ENCODE data around the gene DOCK2.

DOCK2 gene

DNA sequence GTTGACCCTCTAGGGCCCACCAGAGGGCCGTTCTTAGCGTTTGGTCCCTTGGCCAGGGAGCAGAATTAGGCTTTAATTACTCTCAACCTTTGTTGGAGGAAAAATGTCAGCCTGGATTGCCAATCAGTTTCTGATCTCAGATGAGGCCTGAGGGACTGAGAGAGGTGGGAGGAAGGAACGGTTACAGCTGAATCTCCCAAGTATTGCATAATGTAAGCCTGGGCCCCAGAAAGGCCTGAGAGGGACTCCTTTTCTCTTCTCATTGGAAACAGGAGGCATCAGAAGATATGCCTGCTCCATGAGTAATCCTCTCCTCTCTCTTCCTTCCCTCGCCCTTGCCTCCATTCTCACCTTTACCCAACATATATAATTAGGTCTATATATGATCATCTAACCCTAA lies 237.5 kb downstream of the DOCK2 start:
- DNase-seq, result no peak

GRCh38 chr5:169875091-169875728 lies 238.1 kb downstream of the DOCK2 start:
- DNase-seq, result no peak

DNA sequence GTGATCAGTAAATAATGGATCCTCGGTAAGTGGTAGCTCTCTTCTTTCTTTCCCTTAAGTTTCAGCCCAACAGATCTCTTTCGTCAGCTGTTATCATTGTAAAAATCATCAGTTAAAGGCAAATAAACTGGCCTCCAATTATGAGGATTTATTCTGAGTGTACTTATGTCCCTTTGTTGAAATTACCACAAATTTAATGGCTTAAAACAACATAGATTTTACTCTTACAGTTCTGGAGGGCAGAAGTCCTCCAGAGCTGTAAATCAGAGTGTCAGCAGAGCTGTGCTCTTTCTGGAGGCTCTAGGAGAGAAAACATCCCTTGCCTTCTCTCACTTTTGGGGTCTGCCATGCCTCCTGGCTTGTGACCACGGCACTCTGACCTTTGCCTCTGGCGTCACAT lies 238.7 kb downstream of the DOCK2 start:
- DNase-seq, result no peak

GRCh38 chr5:169876386-169876785 lies 239.3 kb downstream of the DOCK2 start:
- no peak for DNase-seq

DNA sequence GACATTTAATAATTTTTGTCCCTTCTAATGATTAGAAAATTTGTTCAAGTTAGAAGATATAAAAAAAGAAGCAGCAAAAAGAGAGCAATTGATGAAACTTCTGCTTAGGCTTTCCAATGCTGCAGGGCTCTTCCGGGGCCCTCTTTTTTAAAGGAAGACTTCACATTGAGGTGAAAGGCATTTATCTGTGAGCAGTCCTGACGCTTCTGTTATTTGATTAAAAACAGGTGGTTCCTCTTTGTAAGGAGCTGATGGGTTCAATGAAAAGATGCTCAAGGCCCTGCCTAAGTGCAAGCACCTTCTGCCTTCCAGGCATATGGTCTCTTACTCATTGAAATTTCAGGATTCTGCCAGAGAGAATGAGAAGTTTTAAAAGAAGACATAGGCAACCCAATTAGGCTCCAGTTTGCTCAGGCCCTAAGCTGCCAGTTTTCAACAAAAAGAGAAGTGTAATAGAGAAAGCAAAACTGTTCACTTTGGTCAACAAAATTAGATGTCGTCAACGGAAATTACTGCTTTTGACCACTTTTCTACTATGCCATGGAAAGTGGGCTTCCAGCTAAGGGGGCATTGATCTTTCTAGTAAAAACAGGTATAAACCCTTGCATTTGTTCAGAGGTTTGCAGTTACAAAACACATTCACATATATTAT lies 243.1 kb downstream of the DOCK2 start:
- no peak for DNase-seq

DNA sequence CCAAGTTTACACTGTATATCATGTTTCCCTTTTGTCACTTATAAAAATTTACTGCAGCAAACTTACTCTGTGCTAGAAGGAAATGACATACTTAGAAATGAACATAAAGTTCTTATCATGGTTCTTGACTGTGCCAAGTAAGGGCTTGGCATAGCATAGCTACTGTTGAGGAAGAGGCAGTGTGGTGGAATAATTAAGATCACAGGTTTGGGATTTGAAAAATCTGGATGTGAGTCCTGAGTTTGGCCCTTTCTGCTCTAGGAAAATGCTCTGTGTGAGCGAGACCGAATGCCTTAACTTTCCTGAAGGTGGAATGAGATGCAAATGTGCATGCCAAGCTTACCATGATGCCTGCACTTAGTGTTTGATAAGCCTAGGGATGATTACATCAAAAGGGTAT lies 243.7 kb downstream of the DOCK2 start:
- no peak for DNase-seq

DNA sequence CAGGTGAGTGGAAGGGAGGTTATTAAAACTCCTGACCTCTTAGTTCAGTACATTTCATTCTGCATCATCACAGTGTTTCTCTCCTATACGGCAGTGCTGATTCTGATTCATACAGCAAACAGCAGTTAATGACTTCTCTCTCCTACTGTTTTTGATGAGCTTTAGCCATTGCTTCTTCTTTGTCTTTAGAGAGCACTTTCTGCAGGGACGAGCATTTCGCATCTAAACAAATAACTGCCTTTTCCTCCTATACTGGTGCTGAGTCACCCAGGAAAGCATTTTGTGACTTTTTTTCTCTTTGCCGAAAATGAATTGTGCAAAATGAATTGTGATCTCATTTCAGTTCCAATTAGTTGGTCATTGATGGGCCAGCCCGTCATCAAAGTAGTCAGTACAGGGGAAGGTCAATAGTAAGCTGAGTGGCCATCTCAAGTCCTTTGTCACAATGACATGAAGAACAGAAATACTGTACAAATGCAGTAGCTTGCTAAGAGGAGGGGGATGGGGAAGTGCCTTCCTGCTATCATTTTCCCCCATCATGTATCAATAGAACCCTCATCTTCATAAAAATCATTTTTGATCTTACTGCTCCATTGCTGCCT lies 244.7 kb downstream of the DOCK2 start:
- DNase-seq, result no peak

DNA sequence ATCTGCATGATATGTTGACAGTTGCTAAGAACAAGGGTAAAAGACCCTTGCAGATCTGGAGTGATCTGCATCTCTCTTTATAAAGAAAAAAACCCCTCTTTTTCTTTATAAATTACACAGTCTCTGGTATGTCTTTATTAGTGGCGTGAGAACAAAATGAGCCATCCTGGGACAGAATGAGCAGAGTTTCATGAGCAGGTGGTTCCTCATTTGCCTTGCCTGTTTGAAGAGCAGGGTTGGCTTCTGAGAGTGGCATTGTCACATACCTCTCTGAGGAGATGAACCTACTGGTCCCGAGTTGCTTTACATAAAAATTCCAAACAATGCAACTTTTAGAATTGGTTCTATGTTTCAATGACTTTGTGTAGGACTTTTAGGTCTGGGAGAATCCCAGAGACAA lies 249.0 kb downstream of the DOCK2 start:
- DNase-seq, result no peak

DNA sequence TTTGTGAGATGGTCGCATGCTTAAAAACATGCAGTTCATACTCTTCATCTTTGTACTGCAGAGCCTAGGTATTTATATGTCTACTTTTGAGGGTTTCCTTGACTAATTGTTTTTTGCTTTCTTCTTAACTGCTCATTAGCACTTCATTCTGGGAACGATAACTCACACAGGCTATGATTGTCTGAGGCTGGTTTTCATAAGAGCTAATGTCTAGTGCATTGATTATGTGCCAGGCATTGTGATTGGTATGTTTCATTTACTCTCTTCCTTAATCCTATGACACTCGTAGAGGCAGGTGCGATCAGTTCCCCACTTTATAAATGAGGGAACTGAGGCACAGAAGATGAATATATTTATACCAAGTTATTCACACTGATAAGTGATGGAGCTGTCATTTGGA lies 249.6 kb downstream of the DOCK2 start:
- DNase-seq, result no peak

GRCh38 chr5:169889572-169889971 lies 252.5 kb downstream of the DOCK2 start:
- DNase-seq, result no peak

- no peak for DNase-seq
These were observed 255.9 kb downstream of the DOCK2 start for GRCh38 chr5:169893010-169893409.

GRCh38 chr5:169893571-169893970 lies 256.5 kb downstream of the DOCK2 start:
- no peak for DNase-seq

DNA sequence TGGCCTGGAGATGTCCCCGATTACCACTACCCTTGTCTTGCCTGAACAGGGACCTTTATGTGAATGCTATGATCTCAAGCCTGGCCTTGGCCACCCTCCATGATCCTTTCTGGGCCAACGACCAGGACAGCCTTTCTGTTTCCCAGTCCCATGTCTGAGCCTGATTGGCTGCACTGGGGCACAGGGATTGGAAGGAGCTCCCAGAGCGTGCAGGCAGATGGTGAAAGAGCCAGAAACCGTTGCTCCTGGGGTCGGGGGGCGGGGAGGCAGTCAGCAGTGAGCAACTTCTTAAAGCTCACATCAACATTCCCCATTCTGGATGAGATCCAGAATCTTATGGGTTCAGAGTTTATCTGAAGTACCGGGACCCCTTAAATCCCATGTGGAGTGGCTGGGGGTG lies 258.9 kb downstream of the DOCK2 start:
- DNase-seq, result no peak

DNA sequence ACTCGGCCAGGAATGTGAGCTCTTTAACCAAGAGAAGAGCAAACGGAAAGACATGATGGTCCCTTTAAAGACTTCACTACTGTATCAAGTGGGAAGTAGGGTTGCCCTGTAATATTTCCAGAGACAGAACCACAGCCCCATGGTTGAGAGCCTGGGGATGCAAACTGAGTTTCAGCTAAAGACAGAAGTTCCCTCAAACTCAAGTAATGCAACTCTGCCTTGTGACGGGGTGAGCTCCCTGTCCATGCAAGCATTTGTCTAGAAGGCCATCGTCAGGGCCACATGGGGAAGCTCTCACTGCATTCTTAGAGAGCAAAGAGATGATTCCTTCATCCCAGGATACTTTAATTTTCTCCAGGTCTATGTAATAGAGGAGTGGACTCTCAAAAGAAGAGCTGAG lies 260.4 kb downstream of the DOCK2 start:
- no peak for DNase-seq

DNA sequence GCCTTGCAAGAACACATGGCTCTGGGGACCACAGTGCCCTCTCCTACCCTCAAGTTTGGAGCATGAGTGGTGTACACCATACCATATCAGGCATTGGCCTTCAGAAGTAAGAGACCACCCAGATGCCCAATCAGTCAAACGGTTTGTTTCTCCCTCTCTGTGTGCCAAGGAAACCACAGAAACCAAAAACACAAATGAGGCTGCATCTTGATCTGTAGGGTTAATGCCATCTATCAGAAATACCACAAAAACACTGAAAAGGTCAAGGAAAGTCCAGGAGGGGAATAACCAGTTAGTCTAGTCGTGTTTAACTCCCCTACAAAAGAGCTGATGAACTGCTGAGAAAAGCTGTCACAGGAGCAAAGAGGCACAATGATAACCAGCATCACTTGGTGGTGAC lies 264.8 kb downstream of the DOCK2 start:
- no peak for DNase-seq

GRCh38 chr5:169904059-169904458 lies 267.0 kb downstream of the DOCK2 start:
- DNase-seq, result no peak

- no peak for DNase-seq
These were observed 267.4 kb downstream of the DOCK2 start for GRCh38 chr5:169904508-169904907.

- DNase-seq, result no peak
These were observed 267.9 kb downstream of the DOCK2 start for GRCh38 chr5:169905017-169905416.

GRCh38 chr5:169906745-169907649 lies 269.9 kb downstream of the DOCK2 start:
- no peak for DNase-seq

DNA sequence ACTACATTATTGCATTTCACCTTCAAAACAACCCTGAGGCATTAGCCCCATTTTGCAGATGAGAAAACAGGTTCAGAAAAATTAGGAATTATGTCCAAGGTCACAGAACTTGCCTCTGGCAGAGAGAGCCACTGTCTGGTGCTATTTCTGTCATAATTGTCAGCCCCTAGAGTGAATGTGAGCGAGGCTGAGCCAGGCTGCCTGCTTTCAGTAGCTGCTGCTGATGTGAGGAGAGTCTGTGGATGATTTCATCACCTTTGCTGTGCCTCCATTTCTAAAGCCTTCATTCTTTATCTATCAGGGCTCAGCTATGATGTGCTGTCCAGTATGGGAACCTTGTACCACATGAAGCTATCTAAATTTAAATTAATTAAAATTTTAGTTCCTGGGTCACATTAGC lies 271.8 kb downstream of the DOCK2 start:
- DNase-seq, result no peak

DNA sequence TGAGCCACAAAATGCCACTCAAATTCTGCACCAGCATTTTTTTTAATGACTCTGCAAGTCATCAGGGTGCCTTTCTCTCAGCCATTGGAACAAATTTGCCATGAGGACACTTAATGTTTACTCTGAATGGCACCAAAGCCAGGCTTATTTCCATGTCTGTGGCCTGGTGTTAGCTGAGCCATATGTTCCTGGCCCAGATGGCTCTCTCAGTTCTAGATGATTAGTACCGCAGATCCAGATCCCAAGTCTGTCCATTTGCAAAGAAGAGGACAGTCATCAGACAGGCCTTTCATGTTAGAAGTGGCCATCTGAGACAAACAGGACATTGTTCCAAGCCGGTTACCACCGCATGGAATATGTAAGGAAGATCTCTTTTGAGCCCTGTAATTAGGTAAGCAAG lies 272.9 kb downstream of the DOCK2 start:
- DNase-seq, result no peak

DNA sequence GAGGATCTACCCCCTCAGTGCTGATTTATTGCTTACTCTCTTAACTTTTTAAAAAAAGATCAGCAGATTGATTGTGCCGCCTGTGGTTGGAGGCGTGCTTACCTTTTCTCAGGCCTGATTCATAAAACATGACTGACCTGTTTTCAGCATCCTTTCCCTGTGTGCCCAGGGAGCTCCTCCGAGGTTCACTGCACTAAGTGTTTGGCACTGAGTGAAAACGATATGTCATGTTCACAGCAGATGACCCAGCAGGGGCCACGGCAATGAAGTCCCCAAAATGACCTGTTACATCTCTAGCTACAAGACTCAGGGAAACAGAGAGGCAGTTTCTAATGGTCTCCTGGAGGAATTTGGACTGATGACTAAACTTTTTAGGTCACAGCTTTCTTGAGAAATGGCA lies 273.3 kb downstream of the DOCK2 start:
- DNase-seq, result no peak

GRCh38 chr5:169911448-169912212 lies 274.6 kb downstream of the DOCK2 start:
- DNase-seq, result no peak

Data from kidney glomerular epithelial cell (primary cell).